ENCODE results near the gene ADH1B.
"Not testable (repeated sequence)": the region's sequence is repeated elsewhere in the genome, so short reads cannot be mapped to it uniquely, and the experiment has no call there.

ADH1B gene

DNA sequence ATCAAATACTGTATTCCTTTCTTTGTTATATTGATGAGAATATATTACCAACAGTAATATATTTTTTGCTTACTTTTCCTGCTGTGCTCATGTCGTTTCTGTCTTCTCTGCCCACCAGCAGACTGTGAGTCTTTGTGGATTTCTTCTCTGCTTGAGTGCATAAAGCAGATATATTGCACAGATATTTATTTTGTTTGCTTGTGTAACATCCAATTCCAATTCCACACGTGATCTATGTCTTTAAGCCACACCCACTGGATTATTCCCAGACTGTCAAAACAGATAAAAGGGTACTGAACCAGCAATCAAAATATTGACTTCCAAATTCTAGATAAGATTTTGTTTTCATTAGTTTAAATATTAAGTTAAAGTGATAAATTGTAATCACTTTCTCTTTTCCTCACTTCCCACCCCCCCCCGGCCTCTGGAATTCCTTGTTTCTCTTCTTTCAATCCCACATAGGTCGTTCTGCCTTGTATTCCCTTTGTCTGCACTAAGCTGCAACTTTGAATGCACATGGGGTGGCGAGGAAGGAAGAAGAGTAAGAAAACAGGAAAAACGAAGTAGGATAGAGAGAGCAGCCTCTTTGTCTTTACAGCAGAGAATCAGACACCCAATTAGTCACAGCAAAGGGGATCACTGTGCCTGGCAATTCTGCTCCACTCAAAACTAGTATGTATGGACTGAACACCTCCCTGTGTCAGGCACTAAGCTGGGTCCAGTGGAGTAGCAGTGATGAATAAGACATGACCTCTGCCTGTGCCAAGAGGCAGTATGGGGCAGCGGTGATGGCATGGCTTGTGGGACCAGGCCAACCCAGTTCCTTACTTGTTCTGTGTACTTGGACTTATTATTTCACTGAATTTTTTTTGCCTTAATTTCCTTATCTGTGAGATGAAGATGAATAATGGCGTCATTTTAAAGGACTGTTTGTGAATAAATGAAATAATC, at the start of gene ADH1B:
Gene ADH1B (minus strand): TSS at position 161 of the 951 bp plus-strand sequence. CDS start 70 bp downstream, at position 91.
- no peaks in the 10 kb centered on the region for H3K4me1 ChIP-seq
- H3K36me3 ChIP-seq (replicated peaks): no peaks in the 10 kb centered on the region
- H3K4me3 ChIP-seq: no peak within 1 kb of the TSS
- no peaks in the 10 kb centered on the region for H3K9me3 ChIP-seq
- no peaks in the 10 kb centered on the region for H3K27me3 ChIP-seq (ENCODE audit: low read depth)
- in situ Hi-C loops (cut with MboI; ENCODE audit: low sequenced_read_pairs): no loop called here
- no peak for DNase-seq (ENCODE audit: low spot score in 2 of 2)

DNA sequence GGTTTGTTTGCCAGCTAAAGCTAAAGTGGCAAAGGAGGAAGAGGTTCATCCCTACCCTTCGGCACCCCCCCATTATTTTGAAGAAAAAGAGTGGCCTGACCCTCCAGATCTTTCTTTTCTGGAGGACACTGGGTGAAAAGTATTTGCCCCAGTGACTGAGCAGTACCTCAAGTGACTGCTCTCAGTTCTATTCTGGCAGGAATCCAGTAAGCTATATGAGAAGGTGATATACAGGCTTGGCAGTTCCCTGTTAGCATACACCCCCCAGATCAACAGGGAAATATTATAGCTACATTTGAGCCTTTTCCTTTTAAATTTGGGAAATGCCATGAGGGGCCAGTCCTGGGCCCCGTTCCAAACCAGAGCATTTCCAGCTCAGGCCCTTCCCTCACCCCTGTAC, 46.6 kb upstream of the ADH1B start:
- H3K9me3 ChIP-seq; in situ Hi-C loops (cut with MboI; ENCODE audit: low sequenced_read_pairs); H3K27me3 ChIP-seq (ENCODE audit: low read depth); H3K36me3 ChIP-seq (replicated peaks); DNase-seq (ENCODE audit: low spot score in 2 of 2); H3K4me1 ChIP-seq; H3K4me3 ChIP-seq: not testable (repeated sequence)

DNA sequence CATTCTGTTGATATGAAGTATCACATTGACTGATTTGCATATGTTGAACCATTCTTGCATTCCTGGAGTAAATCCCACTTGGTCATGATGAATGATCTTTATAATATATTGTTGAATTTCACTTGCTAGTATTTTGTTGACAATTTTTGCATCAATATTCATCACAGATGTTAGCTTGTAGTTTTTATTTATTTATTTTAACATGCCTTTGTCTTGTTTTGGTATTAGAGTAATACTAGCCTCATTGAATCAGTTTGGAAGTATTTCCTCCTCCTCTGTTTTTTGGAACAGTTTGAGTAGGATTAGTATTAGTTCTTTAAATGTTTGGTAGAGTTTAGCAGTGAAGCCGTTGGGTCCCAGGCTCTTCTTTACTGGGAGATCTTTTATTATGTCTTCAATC, 45.3 kb upstream of the ADH1B start:
- no peak overlapping the region for H3K4me3 ChIP-seq
- H3K27me3 ChIP-seq (ENCODE audit: low read depth): no peaks in the 10 kb centered on the region

DNA sequence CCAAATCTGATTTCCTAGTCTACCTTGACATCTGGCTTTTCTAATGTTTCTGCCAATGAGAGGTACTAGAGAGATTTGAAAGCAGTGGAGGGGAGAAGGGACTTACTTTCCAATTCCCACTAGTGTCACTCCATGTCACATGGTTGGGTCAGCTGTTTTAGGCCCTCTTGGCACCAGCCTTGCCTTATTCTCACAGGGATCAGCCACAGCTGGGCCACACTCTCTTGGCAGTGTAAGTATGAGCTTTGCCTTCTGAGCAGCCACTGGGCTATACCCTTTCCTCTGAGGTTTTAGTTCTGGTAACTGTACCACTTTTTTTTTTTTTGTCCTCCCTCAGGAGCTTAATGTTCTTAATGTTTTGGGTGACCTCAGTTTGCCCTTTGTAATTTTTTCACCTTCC, 41.6 kb upstream of the ADH1B start:
- no peaks in the 10 kb centered on the region for H3K4me1 ChIP-seq
- no peaks in the 10 kb centered on the region for H3K27me3 ChIP-seq (ENCODE audit: low read depth)
- in situ Hi-C loops (cut with MboI; ENCODE audit: low sequenced_read_pairs): no loop called here
- H3K4me3 ChIP-seq: no peak overlapping the region
- DNase-seq (ENCODE audit: low spot score in 2 of 2): no peak
- H3K9me3 ChIP-seq: no peaks in the 10 kb centered on the region
- H3K36me3 ChIP-seq (replicated peaks): no peaks in the 10 kb centered on the region

More for the DNA sequence above, 45.3 kb upstream of the ADH1B start:
- Histone ChIP-seq H3K4me1 (no peaks in the 10 kb centered on the region), H3K9me3 (no peaks in the 10 kb centered on the region), H3K36me3 (replicated peaks) (no peaks in the 10 kb centered on the region)
- in situ Hi-C loops (cut with MboI; ENCODE audit: low sequenced_read_pairs): no loop called here
- DNase-seq (ENCODE audit: low spot score in 2 of 2): no peak

DNA sequence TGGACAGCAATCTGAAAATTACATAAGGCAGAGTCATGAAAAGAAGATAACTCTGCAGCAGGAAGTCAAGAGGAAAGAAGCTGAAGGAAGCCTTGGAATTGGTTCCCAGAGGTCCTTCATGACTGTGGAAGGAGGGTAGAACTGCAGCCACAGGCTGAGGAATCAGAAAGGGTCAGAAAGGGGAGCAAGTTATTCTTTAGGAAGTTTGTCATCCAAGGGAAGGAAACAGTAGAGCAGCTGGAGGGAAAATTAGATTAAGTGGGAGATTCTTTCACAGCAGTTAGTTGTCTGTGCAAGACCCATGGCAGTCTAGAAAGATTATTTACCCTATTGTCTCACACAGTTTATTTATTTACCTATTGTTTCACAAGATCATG, 40.7 kb upstream of the ADH1B start:
- no peaks in the 10 kb centered on the region for H3K27me3 ChIP-seq (ENCODE audit: low read depth)
- H3K36me3 ChIP-seq (replicated peaks): no peaks in the 10 kb centered on the region
- in situ Hi-C loops (cut with MboI; ENCODE audit: low sequenced_read_pairs): no loop called here
- no peak for DNase-seq (ENCODE audit: low spot score in 2 of 2)
- H3K4me3 ChIP-seq: no peak overlapping the region
- H3K4me1 ChIP-seq: no peaks in the 10 kb centered on the region
- no peaks in the 10 kb centered on the region for H3K9me3 ChIP-seq

DNA sequence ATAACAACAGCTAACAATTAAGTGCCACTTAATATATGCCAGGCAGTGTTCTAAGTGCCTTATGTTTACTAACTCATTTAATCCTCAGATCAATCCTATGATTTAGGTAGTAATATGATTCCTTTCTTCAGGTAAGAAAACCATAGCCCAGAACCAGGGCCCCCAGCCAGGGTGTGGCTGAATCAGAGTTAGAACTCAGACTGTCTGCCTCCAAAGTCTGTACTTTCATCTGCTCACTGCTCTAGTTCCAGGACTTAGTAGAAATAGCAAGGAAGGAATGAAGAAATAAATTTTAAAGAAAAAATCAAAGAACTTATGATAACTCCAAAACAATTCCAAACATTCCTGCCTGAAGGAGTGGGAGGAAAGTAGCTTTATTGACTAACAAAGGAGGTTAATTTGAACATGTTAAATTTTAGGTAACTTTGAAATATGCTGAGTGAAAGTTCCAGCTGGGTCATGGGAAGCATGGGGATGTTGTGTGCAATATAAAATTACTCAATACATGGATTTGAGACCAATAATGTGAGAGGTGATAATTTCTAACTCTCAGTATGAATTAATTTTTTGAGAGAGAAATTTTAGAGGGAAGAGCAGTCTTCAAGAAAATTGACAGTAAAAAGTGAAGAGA, 40.2 kb upstream of the ADH1B start:
- Histone ChIP-seq H3K4me3 (no peak overlapping the region), H3K27me3 (ENCODE audit: low read depth) (no peaks in the 10 kb centered on the region), H3K36me3 (replicated peaks) (no peaks in the 10 kb centered on the region), H3K9me3 (no peaks in the 10 kb centered on the region), H3K4me1 (no peaks in the 10 kb centered on the region)
- in situ Hi-C loops (cut with MboI; ENCODE audit: low sequenced_read_pairs): no loop called here
- no peak for DNase-seq (ENCODE audit: low spot score in 2 of 2)

DNA sequence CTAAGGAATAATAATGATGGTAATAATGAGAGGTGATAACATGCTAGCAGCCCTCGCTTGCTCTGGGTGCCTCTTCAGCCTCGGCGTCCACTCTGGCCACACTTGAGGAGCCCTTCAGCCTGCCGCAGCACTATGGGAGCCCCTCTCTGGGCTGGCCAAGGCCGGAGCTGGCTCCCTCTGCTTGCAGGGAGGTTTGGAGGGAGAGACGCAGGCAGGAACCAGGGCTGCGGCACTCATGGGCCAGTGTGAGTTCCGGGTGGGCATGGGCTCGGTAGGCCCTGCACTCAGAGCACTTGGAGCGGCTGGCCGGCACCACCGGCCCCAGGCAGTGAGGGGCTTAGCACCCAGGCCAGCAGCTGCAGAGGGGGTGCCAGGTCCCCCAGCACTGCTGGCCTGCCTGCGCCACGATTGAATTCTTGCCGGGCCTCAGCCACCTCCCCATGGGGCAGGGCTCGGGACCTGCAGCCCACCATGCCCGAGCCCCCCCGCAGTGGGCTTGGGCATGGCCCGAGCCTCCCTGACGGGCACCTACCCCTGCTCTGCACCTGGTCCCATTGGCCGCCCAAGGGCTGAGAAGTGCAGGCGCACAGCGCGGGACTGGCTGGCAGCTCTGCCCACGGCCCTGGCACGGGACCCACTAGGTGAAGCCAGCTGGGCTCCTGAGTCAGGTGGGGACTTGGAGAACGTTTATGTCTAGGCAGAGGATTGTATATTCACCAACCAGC, 38.4 kb upstream of the ADH1B start:
- DNase-seq (ENCODE audit: low spot score in 2 of 2): no peak
- no peaks in the 10 kb centered on the region for H3K9me3 ChIP-seq
- no peak overlapping the region for H3K4me3 ChIP-seq
- in situ Hi-C loops (cut with MboI; ENCODE audit: low sequenced_read_pairs): no loop called here
- H3K4me1 ChIP-seq: no peaks in the 10 kb centered on the region
- H3K27me3 ChIP-seq (ENCODE audit: low read depth): no peaks in the 10 kb centered on the region
- H3K36me3 ChIP-seq (replicated peaks): no peaks in the 10 kb centered on the region

DNA sequence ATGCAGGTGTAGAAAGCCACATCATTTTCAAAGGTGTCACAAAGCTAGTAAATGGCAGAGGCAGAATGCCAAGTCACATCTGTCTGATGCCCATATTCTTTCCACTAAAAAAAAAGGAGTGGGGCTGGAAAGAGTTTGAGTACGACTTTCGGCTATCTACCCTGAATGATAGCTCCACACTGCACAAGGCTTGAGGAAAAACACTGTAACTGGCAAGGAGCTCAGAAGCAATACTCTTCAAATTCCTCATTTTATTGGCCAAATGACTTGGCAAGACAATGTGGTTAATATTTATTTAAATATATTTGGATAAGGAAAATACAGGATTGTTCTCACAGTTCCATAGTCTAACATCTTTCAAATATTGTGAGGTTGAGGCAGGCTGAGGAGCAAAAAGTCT, 36.7 kb upstream of the ADH1B start:
- Histone ChIP-seq H3K36me3 (replicated peaks) (no peaks in the 10 kb centered on the region), H3K4me3 (no peak overlapping the region), H3K9me3 (no peaks in the 10 kb centered on the region), H3K27me3 (ENCODE audit: low read depth) (no peaks in the 10 kb centered on the region), H3K4me1 (no peaks in the 10 kb centered on the region)
- DNase-seq (ENCODE audit: low spot score in 2 of 2): no peak
- in situ Hi-C loops (cut with MboI; ENCODE audit: low sequenced_read_pairs): no loop called here

DNA sequence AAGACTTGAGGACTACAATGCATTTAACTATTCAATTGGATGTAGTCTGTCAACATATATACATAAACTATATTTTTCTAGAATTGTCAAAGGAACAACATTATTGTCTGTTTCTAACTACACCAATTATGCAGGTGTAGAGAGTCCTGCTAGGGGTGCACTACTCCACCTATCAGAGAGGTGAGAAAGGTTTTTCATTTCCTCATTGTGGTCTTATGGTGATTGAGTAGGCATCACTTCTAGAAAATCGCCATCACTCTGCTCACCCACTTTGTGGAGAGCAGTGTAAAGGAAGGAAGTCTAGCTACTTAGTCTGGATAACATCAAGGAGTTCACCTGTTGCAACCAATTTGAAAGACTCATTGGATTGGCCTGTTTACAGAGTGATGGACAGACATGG, 35.8 kb upstream of the ADH1B start:
- Histone ChIP-seq H3K27me3 (ENCODE audit: low read depth) (no peaks in the 10 kb centered on the region), H3K4me3 (no peak overlapping the region), H3K9me3 (no peaks in the 10 kb centered on the region), H3K4me1 (no peaks in the 10 kb centered on the region), H3K36me3 (replicated peaks) (no peaks in the 10 kb centered on the region)
- in situ Hi-C loops (cut with MboI; ENCODE audit: low sequenced_read_pairs): no loop called here
- no peak for DNase-seq (ENCODE audit: low spot score in 2 of 2)

DNA sequence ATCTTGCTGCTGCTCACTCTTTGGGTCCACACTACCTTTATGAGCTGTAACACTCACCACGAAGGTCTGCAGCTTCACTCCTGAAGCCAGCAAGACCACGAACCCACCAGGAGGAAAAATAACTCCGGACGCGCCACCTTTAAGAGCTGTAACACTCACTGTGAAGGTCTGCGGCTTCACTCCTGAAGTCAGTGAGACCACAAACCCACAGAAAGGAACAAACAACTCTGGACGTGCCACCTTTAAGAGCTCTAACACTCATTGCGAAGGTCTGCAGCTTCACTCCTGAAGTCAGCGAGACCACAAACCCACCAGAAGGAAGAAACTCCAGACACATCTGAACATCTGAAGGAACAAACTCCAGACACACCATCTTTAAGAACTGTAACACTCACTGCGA, 34.9 kb upstream of the ADH1B start:
- H3K27me3 ChIP-seq (ENCODE audit: low read depth); H3K36me3 ChIP-seq (replicated peaks); H3K4me3 ChIP-seq; H3K9me3 ChIP-seq; H3K4me1 ChIP-seq; in situ Hi-C loops (cut with MboI; ENCODE audit: low sequenced_read_pairs); DNase-seq (ENCODE audit: low spot score in 2 of 2): not testable (repeated sequence)

DNA sequence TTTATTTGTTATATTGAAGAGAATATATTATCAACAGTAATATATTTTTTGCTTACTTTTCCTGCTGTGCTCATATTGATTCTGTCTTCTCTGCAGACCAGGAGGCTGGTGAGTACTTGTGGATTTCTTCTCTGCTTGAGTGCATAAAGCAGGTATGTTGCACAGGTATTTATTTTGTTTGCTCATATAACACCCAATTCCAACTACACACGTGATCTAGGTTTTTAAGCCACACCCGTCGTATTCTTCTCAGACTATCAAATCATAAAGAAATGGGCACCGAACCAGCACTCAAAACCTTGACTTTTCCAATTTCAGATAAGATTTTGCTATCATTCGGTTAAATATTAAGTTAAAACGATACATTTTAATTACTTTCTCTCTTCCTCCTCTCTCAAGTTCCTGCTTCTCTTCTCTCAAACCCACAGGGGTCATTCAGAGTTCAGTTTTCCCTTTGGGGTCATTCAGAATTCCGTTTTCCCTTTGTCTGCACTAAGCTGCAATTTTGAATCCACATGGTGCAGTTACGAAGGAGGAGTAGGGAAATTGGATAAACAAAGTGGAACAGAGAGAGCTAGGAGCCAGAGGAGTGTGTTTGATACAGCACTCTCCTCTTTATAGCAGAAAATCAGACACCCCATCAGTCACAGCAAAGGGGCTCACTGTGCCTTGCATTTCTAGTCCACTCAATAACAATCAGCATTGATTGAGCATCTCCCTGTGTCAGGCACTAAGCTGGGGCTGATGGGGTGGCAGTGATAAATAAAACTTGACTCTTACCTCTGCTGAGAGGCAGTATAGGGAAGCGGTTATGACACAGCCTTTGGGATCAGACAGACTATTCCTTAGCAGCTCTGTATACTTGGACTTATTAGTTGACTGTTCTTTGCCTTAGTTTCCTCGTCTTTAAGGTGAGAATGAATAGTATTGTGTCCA, 31.7 kb upstream of the ADH1B start, which contains the start of gene ADH1C:
Gene ADH1C (minus strand): TSS at position 145 of the 936 bp plus-strand sequence. CDS start 71 bp downstream, at position 74.
- Histone ChIP-seq H3K4me3 (no peak within 1 kb of the TSS), H3K4me1 (no peaks in the 10 kb centered on the region), H3K9me3 (no peaks in the 10 kb centered on the region), H3K27me3 (ENCODE audit: low read depth) (no peaks in the 10 kb centered on the region), H3K36me3 (replicated peaks) (no peaks in the 10 kb centered on the region)
- in situ Hi-C loops (cut with MboI; ENCODE audit: low sequenced_read_pairs): no loop called here
- no peak for DNase-seq (ENCODE audit: low spot score in 2 of 2)

DNA sequence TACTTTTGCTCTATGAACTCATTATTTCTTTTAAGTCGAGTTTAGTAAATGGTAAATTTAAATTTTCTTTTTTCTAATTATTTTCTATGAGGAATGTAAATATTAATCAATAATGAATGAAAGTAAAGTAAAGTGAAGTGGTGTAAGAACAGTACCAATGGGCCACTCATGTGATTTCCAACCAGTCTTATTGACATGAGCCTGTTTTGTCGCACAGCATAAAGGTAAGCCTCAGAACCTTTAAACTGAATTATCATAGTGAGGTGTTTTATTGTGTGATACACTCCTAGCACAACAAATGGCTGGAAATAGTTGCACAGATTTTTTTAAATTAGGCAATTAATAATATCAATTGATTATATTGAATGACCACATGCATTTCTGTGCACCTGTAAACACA, 30.3 kb upstream of the ADH1B start:
- DNase-seq (ENCODE audit: low spot score in 2 of 2): no peak
- Histone ChIP-seq H3K4me3 (no peak overlapping the region), H3K9me3 (no peaks in the 10 kb centered on the region), H3K36me3 (replicated peaks) (no peaks in the 10 kb centered on the region), H3K4me1 (no peaks in the 10 kb centered on the region), H3K27me3 (ENCODE audit: low read depth) (no peaks in the 10 kb centered on the region)
- in situ Hi-C loops (cut with MboI; ENCODE audit: low sequenced_read_pairs): no loop called here

DNA sequence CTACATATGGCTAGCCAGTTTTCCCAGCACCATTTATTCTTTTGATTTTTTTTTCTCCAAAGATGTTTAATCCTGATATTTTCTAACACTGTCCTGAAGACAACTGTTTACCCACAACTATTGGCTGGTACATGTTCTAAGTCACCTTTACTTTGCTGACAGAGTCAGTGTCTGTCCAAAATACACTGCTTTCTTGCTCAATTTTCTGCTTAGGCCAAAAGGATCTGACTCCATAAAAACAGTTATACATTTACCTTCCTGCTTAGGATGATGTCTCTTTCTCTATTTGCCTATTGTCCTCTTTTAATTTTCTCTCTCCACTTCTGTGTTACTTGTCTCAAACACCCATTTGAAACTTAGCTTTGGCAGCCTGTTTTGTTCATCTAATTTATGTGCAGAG, 28.1 kb upstream of the ADH1B start:
- DNase-seq (ENCODE audit: low spot score in 2 of 2): no peak
- no peaks in the 10 kb centered on the region for H3K9me3 ChIP-seq
- H3K36me3 ChIP-seq (replicated peaks): no peaks in the 10 kb centered on the region
- no peaks in the 10 kb centered on the region for H3K27me3 ChIP-seq (ENCODE audit: low read depth)
- in situ Hi-C loops (cut with MboI; ENCODE audit: low sequenced_read_pairs): no loop called here
- no peaks in the 10 kb centered on the region for H3K4me1 ChIP-seq
- no peak overlapping the region for H3K4me3 ChIP-seq
